MM.1S (cell line): ENCODE data around the gene ODF2L.

ENCODE experiments used
- EZH2phosphoT487 ChIP-seq: fragments of 300-600 bp; sonication (generic); IDR thresholded peaks from 2 replicates; pipeline ENCODE4 v1.6.1; 2018; ENCODE audit warnings: antibody characterized with exemption, low read length
- TF ChIP-seq, protein P1 (sequence below): fragments of 300-600 bp; sonication (generic); IDR thresholded peaks from 2 replicates; pipeline ENCODE4 v1.5.1; 2016; ENCODE audit warnings: antibody characterized with exemption, low read length, mixed read lengths

DNA sequence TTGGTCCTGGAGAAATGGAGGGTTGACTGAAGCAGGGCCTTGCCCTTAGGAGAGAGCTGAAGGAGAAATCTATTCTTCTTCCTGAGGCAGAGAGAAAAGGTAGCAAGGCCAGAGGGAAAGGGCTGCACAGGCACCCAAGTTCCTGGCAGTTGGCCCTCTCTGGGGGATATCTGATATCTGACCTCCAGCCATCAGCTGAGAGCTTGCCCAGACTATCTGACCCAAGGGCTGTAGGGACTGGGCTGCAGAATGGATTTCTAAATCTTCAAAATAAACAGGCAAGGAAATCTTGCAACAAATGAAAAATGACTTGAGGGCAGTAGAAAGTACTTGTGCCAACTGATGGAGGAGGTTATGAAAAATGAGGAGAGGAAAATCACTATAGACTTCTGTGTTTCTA lies 27.4 kb upstream of the ODF2L start:
- TF ChIP-seq, protein P1, sequence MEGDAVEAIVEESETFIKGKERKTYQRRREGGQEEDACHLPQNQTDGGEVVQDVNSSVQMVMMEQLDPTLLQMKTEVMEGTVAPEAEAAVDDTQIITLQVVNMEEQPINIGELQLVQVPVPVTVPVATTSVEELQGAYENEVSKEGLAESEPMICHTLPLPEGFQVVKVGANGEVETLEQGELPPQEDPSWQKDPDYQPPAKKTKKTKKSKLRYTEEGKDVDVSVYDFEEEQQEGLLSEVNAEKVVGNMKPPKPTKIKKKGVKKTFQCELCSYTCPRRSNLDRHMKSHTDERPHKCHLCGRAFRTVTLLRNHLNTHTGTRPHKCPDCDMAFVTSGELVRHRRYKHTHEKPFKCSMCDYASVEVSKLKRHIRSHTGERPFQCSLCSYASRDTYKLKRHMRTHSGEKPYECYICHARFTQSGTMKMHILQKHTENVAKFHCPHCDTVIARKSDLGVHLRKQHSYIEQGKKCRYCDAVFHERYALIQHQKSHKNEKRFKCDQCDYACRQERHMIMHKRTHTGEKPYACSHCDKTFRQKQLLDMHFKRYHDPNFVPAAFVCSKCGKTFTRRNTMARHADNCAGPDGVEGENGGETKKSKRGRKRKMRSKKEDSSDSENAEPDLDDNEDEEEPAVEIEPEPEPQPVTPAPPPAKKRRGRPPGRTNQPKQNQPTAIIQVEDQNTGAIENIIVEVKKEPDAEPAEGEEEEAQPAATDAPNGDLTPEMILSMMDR: no peak
- no peak for TF ChIP-seq EZH2phosphoT487
